ENCODE measurements around the gene DECR2. TPM values are rescaled to one million over a fixed set of nuclear protein-coding genes. Genes with fewer than 3 reads are reported as not detected.
A peak's percentile ranks its signal among the peaks of the same experiment; 100 is the strongest.

The DECR2 gene
- polyA plus RNA-seq, 3 donors: 5.7 to 12.8 (median 8.7) TPM

DNA sequence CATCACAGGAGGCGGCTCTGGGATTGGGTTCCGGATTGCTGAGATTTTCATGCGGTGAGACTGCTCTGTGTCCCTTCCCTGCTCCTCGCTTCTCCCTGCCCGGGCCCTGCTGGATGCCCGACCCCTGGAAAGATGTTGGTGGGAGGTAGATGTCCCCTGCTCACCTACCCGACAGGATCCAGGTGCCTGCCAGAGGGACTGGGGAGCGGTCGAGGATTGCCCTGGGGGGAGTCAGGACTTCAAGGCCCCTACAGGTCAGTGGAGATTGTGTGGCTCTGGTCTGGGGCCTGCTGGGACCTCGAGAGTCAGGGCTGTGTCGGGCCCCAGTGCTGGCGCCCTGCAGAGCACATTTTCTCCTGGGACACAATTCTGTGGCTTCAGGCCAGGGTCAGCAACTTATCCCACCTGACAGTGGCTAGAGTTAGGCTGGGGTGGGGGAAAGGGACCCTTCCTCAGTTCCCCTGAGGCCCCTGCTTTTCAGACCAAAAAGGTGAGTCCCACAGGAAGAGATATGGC, 3.3 kb downstream of the DECR2 start:
- no peaks in the 10 kb centered on the region for H3K9me3 Mint-ChIP-seq
- peaks cover 4% of the 10 kb centered on the region for H3K79me2 ChIP-seq (ENCODE audit: insufficient read depth, low read length)
- H3K27me3 ChIP-seq (ENCODE audit: control insufficient read depth in 2 of 2, insufficient read depth in 2 of 2, low read length in 2 of 2): no peaks in the 10 kb centered on the region
- peaks cover 11 to 15% of the 10 kb centered on the region in 2 donors for H3K4me1 ChIP-seq (ENCODE audit: control insufficient read depth in 1 of 2, insufficient read depth in 2 of 2, low read length in 2 of 2)
- no peak overlapping the region for H2AFZ ChIP-seq (ENCODE audit: insufficient read depth, low read depth, low read length, poor library complexity, severe bottlenecking)
- no peak overlapping the region for H3K27ac ChIP-seq (ENCODE audit: low read depth in 1 of 2, low read length in 2 of 2)
- H3K4me3 ChIP-seq (replicated peaks in 1 of 3; ENCODE audit: low read depth in 2 of 3, low read length in 3 of 3): no peak overlapping the region
- no peaks in the 10 kb centered on the region for H3K36me3 Mint-ChIP-seq
- DNase-seq: no peak
- intact Hi-C loops (cut with micrococcal nuclease): loop anchor here in 1 of 2 donors (5.0 kb wide), 1 partner anchor 122 kb away; the partner anchor contains the start of gene CAPN15
- no peaks in the 10 kb centered on the region for H3K36me3 ChIP-seq (replicated peaks in 1 of 2; ENCODE audit: control insufficient read depth in 1 of 2, insufficient read depth in 2 of 2, low read length in 2 of 2)
- H3K4me1 Mint-ChIP-seq: peaks cover 13% of the 10 kb centered on the region
- TF ChIP-seq, protein P1, sequence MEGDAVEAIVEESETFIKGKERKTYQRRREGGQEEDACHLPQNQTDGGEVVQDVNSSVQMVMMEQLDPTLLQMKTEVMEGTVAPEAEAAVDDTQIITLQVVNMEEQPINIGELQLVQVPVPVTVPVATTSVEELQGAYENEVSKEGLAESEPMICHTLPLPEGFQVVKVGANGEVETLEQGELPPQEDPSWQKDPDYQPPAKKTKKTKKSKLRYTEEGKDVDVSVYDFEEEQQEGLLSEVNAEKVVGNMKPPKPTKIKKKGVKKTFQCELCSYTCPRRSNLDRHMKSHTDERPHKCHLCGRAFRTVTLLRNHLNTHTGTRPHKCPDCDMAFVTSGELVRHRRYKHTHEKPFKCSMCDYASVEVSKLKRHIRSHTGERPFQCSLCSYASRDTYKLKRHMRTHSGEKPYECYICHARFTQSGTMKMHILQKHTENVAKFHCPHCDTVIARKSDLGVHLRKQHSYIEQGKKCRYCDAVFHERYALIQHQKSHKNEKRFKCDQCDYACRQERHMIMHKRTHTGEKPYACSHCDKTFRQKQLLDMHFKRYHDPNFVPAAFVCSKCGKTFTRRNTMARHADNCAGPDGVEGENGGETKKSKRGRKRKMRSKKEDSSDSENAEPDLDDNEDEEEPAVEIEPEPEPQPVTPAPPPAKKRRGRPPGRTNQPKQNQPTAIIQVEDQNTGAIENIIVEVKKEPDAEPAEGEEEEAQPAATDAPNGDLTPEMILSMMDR (IDR thresholded peaks at IDR 0.05): no peak
- no peaks in the 10 kb centered on the region for H4K20me1 ChIP-seq (ENCODE audit: insufficient read depth, low read length)
- 97% methylated on average over 8 of the region's 12 CpGs for WGBS (ENCODE audit: insufficient coverage)
- H3K9me3 ChIP-seq (replicated peaks in 1 of 2; ENCODE audit: control insufficient read depth in 1 of 2, insufficient read depth in 1 of 2, low read length in 2 of 2): no peaks in the 10 kb centered on the region
- H3K9ac ChIP-seq (ENCODE audit: insufficient read depth, low read length, poor library complexity, severe bottlenecking): no peak overlapping the region
- no peak overlapping the region for H3K4me2 ChIP-seq (replicated peaks; ENCODE audit: extremely low read depth, low read length, poor library complexity, severe bottlenecking)
- H3K4me3 Mint-ChIP-seq: no peak overlapping the region
- H3K27me3 Mint-ChIP-seq (ENCODE audit: low read depth in 3 of 3): no peaks in the 10 kb centered on the region
- H3K27ac Mint-ChIP-seq: no peak overlapping the region

DNA sequence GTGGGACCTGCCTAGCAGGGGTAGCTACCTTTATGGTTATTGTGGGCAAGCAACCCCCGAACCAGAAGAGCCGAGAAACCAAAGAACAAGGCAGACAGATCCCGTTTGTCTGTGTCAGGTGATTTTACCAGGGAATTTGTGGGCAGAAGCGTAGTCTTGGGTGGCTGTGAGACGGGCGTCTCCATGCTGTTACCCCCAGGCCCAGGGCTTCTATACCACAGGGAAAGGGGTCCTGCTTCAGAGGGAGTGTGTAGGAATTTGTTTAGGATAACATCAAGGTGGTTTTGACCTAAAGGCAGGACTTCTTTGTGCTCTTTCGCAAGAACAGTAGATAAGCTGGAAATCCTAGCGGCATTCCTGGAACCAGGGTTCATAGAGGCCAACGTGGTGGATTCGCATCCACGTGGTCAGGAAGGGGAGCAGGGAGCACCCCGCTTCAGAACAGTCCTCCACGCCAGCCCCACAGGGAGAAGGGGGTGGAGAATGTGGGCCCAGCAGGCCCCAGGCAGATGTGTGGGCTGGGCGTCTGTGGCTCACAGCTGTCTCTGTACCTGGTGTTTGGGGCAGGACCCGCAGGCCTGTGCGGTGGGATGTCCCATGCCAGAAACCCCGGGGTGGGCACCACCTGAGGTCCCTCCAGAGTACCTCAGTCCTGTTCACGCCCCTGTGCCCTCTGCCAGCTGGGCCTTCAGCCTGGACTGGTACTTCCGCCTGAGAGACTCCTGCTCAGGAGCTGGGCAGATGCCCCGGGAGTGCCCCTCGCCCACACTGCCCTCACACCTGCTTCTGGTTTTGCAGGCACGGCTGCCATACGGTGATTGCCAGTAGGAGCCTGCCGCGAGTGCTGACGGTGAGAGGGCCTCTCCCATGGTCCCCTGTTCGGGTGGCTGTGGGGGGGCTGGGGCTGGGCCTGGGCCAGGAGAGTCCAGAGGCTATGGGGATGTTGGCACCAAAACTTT, 4.1 kb downstream of the DECR2 start:
- Mint-ChIP-seq H3K27ac (peak overlapping the region in 1 of 7 donors; percentile 43), H3K36me3 (no peaks in the 10 kb centered on the region), H3K9me3 (no peaks in the 10 kb centered on the region), H3K4me3 (no peak overlapping the region), H3K4me1 (peaks cover 6% of the 10 kb centered on the region), H3K27me3 (ENCODE audit: low read depth in 3 of 3) (no peaks in the 10 kb centered on the region)
- 93% methylated on average over 25 of the region's 27 CpGs for WGBS (ENCODE audit: insufficient coverage)
- no peak overlapping the region for H2AFZ ChIP-seq (ENCODE audit: insufficient read depth, low read depth, low read length, poor library complexity, severe bottlenecking)
- TF ChIP-seq, protein P1 (IDR thresholded peaks at IDR 0.05): no peak
- no peaks in the 10 kb centered on the region for H4K20me1 ChIP-seq (ENCODE audit: insufficient read depth, low read length)
- H3K4me2 ChIP-seq (replicated peaks; ENCODE audit: extremely low read depth, low read length, poor library complexity, severe bottlenecking): no peak overlapping the region
- H3K36me3 ChIP-seq (replicated peaks in 1 of 2; ENCODE audit: control insufficient read depth in 1 of 2, insufficient read depth in 2 of 2, low read length in 2 of 2): no peaks in the 10 kb centered on the region
- no peak overlapping the region for H3K27ac ChIP-seq (ENCODE audit: low read depth in 1 of 2, low read length in 2 of 2)
- intact Hi-C loops (cut with micrococcal nuclease): no loop called here
- H3K9ac ChIP-seq (ENCODE audit: insufficient read depth, low read length, poor library complexity, severe bottlenecking): no peak overlapping the region
- no peak overlapping the region for H3K4me3 ChIP-seq (replicated peaks in 1 of 3; ENCODE audit: low read depth in 2 of 3, low read length in 3 of 3)
- peaks cover 4% of the 10 kb centered on the region for H3K79me2 ChIP-seq (ENCODE audit: insufficient read depth, low read length)
- no peaks in the 10 kb centered on the region for H3K9me3 ChIP-seq (replicated peaks in 1 of 2; ENCODE audit: control insufficient read depth in 1 of 2, insufficient read depth in 1 of 2, low read length in 2 of 2)
- no peaks in the 10 kb centered on the region for H3K27me3 ChIP-seq (ENCODE audit: control insufficient read depth in 2 of 2, insufficient read depth in 2 of 2, low read length in 2 of 2)
- no peak for DNase-seq
- peaks cover 5 to 7% of the 10 kb centered on the region in 2 donors for H3K4me1 ChIP-seq (ENCODE audit: control insufficient read depth in 1 of 2, insufficient read depth in 2 of 2, low read length in 2 of 2)
